ENCODE results near the gene ELF2.
"Not testable (repeated sequence)": the region's sequence is repeated elsewhere in the genome, so short reads cannot be mapped to it uniquely, and the experiment has no call there.

Gene ELF2

DNA sequence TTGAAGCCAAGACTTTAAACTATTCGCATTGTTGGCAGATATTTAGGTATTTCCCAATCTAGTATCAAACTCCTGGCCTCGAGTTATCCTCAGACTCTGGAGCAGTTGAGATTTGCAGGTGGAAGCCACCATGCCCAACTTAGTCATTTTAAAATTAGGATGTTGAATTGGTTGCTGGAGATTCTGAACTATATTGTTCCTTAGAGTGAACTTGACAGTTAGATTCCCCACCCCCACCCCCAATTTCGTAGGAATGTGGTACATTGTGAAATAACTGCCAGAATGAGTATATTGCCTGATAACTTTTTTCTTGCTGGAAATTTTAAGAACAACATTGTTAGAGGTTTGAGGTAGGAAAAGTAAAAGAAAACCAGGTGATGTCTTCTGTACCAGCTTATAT is 159.2 kb downstream of the ELF2 start:
- DNase-seq, result no peak

DNA sequence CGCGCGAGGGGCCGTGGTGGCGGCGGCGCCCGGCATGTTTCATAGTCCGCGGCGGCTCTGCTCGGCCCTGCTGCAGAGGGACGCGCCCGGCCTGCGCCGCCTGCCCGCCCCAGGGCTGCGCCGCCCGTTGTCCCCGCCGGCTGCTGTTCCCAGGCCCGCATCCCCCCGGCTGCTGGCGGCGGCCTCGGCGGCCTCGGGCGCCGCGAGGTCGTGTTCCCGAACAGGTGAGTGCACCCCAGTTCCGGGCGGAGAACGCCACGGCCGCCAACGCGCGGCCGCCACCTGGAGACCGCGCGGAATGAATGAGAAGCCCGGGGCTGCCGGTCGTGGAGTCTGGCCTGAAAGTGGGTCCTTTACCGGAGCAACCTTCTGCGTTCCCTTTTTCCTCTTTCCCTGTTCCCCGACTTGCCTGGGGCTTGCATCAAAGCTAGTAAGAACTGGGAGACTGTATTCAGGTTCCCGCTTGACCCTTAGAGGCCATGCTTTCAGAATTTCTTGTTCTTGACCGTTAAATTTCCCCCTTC is 161.0 kb downstream of the ELF2 start:
- DNase-seq, result peak; percentile 32

- DNase-seq, result peak; percentile 83
These were observed 161.6 kb downstream of the ELF2 start, which contains the start of gene NOCT for GRCh38 chr4:139015269-139015947. NOCT (plus strand) TSS chr4:139015781; CDS start chr4:139015982, 201 bp downstream.

DNA sequence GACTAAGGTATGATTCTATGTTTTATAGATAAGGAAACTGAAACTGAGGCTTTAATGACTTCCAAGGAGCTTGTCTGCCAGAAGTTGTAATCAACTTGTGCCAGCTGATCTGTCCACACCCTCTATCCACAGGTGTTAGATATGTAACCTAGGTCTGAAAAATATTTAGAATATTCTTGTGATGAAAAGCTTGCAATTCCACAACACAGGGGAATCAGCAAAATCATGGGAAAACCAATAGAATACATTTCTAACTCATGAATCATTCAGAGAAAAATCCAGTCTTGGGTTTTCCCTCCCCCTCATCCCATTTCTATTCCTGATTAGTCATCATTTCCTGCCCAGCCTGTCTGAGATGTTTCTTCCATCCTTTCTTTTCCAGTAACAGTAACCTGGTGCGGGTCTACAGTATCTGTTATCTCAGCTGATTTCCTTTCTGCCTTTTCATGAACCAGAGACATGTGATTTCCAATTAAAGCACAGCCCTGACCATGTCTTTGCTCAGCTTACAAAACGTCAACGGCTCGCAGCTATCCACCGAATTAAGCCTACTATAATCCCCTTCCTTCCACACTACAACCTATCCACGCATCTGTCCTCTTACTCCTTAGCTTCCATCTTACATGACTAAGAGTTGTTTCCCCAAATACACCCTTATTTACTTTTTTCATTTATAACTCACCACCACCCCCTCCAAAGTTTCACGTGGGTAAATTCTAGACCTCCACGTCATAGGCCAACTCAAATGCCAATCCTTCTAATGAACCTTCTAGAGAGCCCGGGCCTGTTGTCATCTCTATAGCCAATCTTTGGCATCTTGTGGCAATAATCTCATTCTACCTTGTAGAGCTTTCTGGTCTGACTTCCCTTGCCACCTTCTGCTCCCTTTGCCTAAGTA is 162.4 kb downstream of the ELF2 start:
- peak; percentile 6 for DNase-seq

- no peak for DNase-seq
These were observed 165.6 kb downstream of the ELF2 start for GRCh38 chr4:139011225-139011950.

DNA sequence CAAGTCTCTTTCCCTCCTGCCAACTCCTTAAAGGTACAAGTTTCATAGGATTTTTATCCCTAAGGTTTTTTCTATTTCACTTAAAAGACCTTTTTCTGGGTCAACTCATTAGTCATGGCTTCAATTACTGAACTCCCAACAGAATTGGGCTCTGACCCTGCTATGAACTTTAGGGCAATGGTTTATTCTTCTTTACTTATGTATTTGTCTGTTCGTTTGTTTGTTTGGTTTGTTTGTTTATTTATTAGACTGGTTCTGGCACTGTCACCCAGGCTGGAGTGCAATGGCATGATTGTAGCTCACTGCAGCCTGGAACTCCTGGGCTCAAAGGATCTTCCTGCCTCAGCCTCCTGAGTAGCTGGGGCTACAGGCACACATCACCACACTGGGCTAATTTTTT is 167.3 kb downstream of the ELF2 start:
- DNase-seq, result no peak

DNA sequence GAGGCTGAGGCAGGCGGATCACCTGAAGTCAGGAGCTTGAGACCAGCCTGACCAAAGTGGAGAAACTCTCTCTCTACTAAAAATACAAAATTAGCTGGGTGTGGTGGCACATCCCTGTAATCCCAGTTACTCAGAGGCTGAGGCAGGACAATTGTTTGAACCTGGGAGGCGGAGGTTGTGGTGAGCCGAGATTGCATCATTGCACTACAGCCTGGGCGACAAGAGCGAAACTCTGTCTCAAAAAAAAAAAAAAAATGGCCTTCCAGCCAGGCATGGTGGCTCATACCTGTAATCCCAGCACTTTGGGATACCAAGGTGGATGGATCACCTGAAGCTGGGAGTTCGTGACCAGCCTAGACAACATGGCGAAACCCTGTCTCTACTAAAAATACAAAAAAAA is 168.7 kb downstream of the ELF2 start:
- not testable (repeated sequence) for DNase-seq

DNA sequence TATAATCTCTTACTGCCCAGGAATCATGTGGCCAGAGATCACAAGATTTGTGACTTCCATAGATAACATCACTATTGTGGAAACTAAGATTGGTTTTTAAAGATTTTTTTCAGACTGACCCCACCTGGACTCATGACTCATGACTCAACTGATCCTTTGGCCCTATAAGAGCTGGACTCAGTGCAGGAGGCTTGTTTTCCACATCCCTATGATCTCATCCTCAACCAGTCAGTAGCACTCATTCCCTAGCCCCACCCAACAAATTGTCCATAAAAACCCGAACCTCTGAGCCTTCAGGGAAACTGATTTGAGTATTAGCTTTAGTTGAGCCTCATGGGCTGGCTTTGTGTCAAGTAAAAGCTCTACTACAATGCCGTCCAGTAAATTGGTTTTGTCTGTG is 169.4 kb downstream of the ELF2 start:
- DNase-seq, result no peak
